GM19023 (cell line): ENCODE results near the gene CMAS.

Source experiments
- ATAC-seq: cut with Tn5 transposase; IDR thresholded peaks from one replicate; pipeline ENCODE4 v1.9.1; 2021; ENCODE audit warnings: mild to moderate bottlenecking, moderate library complexity; ENCODE audit not compliant: unreplicated experiment

Gene CMAS

GRCh38 chr12:22105542-22105941 lies 59.5 kb downstream of the CMAS start:
- ATAC-seq, result no peak

GRCh38 chr12:22110176-22110575 lies 64.2 kb downstream of the CMAS start:
- no peak for ATAC-seq
